Activated naive CD8-positive, alpha-beta T cell treated with anti-CD3 and anti-CD28 coated beads for 36 hours (primary cell): ENCODE measurements around the gene FTO. TPM values are rescaled to one million over a fixed set of nuclear protein-coding genes. Genes with fewer than 3 reads are reported as not detected.
A peak's percentile ranks its signal among the peaks of the same experiment; 100 is the strongest.

Experiments used
- DNase-seq: peaks from one replicate; pipeline ENCODE4 v3.0.0; 2021
- H3K27ac Mint-ChIP-seq: one replicate; pipeline ENCODE4 v1.8.0; 2022; ENCODE audit warnings: mild to moderate bottlenecking, moderate library complexity, mixed read lengths
- H3K27me3 Mint-ChIP-seq: one replicate; pipeline ENCODE4 v1.8.0; 2022; ENCODE audit warnings: mild to moderate bottlenecking, mixed read lengths
- H3K36me3 Mint-ChIP-seq: one replicate; pipeline ENCODE4 v1.8.0; 2021; ENCODE audit warnings: mild to moderate bottlenecking, mixed read lengths
- H3K4me1 Mint-ChIP-seq: one replicate; pipeline ENCODE4 v1.8.0; 2021; ENCODE audit warnings: mixed read lengths
- H3K4me3 Mint-ChIP-seq: one replicate; pipeline ENCODE4 v1.8.0; 2022; ENCODE audit warnings: mild to moderate bottlenecking, moderate library complexity, mixed read lengths
- H3K9me3 Mint-ChIP-seq: one replicate; pipeline ENCODE4 v1.8.0; 2022; ENCODE audit warnings: mixed read lengths
- total RNA-seq, 2 experiments: library from RNA; stranded (reverse); gene quantifications; one replicate each; pipeline ENCODE4 v1.2.3, GENCODE V29; 2021

FTO gene
- total RNA-seq, 2 experiments from 2014 or later: 51.1 to 52.7 TPM

DNA sequence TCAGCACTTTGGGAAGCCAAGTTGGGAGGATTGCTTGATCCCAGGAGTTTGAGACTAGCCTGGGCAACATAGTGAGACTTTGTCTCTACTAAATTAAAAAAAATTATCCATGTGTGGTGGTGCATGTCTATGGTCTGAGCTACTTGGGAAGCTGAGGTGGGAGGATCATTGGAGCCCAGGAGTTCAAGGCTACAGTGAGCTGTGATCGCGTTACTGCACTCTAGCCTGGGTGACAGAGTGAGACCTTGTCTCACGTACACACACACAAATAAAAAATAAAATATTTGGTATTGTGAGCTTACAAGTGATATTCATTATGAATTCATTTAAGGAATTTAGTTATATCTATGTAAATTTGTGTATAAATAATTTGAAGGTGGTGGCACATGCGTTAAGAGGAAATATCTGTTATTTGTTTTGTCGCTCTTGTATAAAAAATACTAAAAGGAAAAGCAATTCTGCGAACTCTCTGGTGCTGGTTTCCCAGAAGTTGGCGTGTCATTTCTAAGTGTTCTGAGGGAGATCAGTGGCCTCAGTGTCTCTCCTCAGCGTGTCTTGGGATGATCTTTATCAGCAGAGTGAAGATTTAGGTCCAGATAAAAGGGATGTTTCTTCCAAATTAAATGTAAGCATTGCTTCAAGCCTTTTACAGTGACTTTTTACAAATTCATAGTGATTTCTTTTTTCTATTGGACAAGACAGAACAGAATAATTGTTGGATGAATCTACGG lies 187.6 kb downstream of the FTO start:
- H3K27me3 Mint-ChIP-seq: no peaks in the 10 kb centered on the region
- H3K9me3 Mint-ChIP-seq: peaks cover 1% of the 10 kb centered on the region
- H3K4me3 Mint-ChIP-seq: no peak overlapping the region
- H3K36me3 Mint-ChIP-seq: peaks cover 15% of the 10 kb centered on the region
- H3K27ac Mint-ChIP-seq: no peak overlapping the region
- DNase-seq: no peak
- H3K4me1 Mint-ChIP-seq: peaks cover 15% of the 10 kb centered on the region

DNA sequence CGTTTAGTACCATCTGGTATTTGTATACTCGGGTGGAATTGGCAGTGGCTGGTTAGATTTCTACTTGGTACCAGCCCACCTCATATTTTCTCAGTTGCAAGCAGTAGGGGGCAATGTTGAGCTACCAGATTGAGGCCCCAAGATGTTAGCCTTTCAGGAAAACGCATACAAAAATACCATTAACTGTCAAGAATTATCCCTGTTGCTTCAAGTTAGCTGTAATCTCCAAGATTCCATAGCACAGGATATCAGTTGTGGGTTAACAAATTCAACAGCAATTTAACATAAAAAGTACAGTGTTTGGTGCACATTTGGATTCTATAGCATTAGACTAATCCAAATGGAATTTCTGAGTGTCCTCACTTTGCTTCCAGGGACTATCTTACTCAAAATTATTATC lies 188.2 kb downstream of the FTO start:
- Mint-ChIP-seq H3K9me3 (no peaks in the 10 kb centered on the region), H3K36me3 (peaks cover 9% of the 10 kb centered on the region), H3K4me3 (no peak overlapping the region), H3K4me1 (peaks cover 15% of the 10 kb centered on the region), H3K27ac (no peak overlapping the region), H3K27me3 (no peaks in the 10 kb centered on the region)
- DNase-seq: peak; percentile 28

DNA sequence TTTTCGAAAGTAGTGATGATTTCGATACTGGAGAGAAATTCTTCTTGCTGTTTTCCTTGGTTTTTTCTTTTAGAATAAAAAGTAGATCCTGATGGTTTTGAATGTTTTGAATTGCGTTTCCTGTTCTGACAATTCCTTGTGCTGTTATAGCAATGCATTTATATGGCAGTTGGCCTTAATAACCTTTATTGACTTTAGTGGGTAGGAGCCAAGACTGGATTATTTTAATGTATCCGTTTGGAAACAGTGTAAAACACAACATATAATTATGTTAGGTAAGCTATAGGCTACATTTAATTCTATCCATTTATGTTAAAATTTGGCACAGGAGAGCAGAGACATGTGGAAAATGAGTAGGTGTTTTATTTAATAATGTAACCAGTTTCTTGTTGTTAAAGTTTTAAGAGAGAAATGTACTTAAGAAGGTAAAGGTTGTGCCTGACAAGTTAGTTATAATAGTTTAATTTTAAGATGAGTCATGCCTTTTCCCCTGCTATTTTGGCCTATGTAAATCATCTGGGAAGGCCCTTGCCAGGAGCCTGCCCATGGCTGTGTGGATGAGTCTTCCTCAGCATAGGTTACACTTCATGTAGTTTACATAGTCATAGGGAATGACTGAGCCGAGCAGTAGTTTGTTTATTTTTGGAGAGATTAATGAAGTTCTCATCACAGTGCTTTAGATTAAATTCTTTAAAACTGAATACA lies 189.9 kb downstream of the FTO start:
- Mint-ChIP-seq H3K27me3 (no peaks in the 10 kb centered on the region), H3K9me3 (no peaks in the 10 kb centered on the region), H3K36me3 (peaks cover 8% of the 10 kb centered on the region), H3K27ac (no peak overlapping the region), H3K4me1 (peaks cover 15% of the 10 kb centered on the region), H3K4me3 (no peak overlapping the region)
- no peak for DNase-seq

DNA sequence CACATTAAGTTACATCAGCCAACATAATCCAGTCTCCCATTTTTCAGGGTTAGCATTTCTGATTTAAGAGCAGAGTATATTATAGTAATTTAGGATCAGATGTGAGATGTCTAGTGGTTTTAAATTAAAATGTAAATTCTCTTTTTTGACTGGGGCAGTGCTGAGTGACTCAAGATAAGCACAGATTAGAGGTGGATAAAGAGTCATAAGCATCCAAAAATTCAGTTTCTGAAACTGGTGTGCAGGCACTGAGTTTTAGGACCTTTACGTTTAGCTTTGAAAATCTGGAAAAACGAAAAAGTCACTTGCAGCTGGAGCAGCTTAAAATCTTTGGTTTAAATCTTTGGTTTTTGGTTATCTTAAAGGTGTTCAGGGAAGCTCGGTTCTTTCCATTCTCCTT lies 190.7 kb downstream of the FTO start:
- Mint-ChIP-seq H3K4me1 (peaks cover 15% of the 10 kb centered on the region), H3K27me3 (no peaks in the 10 kb centered on the region), H3K27ac (no peak overlapping the region)

DNA sequence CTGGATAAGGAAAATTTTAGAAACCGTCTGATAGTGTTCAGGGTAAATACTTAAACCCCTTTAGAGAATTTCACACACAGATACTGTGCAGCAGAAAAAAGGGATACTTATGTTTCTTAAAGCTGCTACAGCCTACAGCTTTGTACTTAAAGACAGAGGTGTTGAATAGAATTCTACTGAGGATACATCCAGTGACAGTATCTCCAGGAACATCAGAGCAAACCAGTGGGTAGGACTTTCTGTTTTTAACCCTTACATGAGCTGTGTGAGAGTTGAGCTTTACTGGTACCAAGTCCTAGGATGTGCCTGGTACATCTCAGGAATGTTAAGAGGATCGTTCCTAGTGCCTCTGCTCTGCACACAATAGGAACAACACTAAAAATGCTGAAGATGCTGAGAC lies 191.5 kb downstream of the FTO start:
- peaks cover 5% of the 10 kb centered on the region for H3K36me3 Mint-ChIP-seq
- no peaks in the 10 kb centered on the region for H3K27me3 Mint-ChIP-seq
- peaks cover 15% of the 10 kb centered on the region for H3K4me1 Mint-ChIP-seq
- H3K4me3 Mint-ChIP-seq: no peak overlapping the region
- H3K27ac Mint-ChIP-seq: no peak overlapping the region
- H3K9me3 Mint-ChIP-seq: no peaks in the 10 kb centered on the region
- DNase-seq: no peak

More for the DNA sequence above, 190.7 kb downstream of the FTO start:
- H3K9me3 Mint-ChIP-seq: no peaks in the 10 kb centered on the region
- H3K36me3 Mint-ChIP-seq: peaks cover 5% of the 10 kb centered on the region
- DNase-seq: no peak
- no peak overlapping the region for H3K4me3 Mint-ChIP-seq

DNA sequence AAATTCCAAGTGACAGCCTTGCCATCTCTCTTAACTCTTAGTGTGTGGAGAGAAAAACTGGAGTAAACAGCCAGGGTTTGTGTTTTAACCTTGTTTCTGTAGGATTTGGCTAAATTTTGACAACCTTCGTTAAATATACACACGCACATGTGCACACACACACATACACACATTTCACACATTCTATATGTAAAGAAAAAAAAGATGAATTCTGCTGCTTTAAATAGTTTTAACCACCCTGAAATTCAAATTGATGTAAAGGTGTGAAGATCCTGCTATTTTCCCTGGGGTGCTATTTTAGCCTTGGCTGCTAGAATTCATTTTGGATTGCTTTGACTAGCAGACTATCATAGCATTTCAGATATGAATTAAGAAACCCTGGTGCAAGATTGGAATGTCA lies 191.9 kb downstream of the FTO start:
- Mint-ChIP-seq H3K9me3 (no peaks in the 10 kb centered on the region), H3K36me3 (peaks cover 8% of the 10 kb centered on the region), H3K4me1 (peaks cover 15% of the 10 kb centered on the region), H3K4me3 (no peak overlapping the region), H3K27me3 (no peaks in the 10 kb centered on the region), H3K27ac (no peak overlapping the region)
- DNase-seq: no peak

DNA sequence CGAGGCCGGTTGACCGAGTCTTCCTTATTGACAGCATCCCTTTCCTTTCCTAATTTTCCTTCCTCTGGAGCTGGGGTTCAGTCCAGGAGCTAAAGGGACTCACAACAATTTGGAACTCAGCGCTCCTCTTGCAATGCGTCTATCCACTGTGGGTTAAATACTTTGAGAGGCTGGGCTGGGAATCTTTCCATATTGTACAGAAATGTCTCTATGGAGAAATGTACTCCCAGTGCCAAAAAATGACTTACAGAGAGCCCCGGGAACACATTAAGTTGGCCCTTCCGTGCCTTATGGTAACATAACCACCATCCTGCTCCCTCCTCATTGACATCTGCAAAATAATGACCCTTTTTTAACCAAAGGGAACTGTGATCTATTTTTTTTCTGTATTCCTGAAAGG lies 192.8 kb downstream of the FTO start:
- Mint-ChIP-seq H3K4me3 (no peak overlapping the region), H3K27ac (no peak overlapping the region), H3K36me3 (peaks cover 11% of the 10 kb centered on the region), H3K27me3 (no peaks in the 10 kb centered on the region), H3K4me1 (peaks cover 19% of the 10 kb centered on the region), H3K9me3 (no peaks in the 10 kb centered on the region)
- no peak for DNase-seq

DNA sequence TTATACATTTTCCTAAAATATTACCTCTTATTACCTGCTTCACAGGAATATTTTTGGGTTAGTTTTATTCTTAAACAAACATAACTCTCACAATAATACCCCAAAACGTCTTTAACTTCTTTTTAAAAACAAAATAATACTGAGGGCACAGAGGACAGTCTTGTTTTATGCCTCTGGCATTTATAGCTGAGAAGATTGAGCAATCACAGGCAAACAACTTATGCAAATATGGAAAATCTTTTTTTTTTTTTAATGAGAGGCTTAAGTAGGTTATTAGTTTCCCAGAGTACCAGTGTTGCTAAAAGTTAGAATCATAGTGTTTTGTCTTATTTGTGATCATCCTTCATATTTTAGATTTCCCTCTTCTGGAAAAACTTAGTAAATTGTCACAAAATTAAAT lies 195.0 kb downstream of the FTO start:
- Mint-ChIP-seq H3K27me3 (no peaks in the 10 kb centered on the region), H3K27ac (no peak overlapping the region), H3K4me3 (no peak overlapping the region), H3K4me1 (peaks cover 10% of the 10 kb centered on the region), H3K36me3 (peaks cover 9% of the 10 kb centered on the region), H3K9me3 (no peaks in the 10 kb centered on the region)
- no peak for DNase-seq

DNA sequence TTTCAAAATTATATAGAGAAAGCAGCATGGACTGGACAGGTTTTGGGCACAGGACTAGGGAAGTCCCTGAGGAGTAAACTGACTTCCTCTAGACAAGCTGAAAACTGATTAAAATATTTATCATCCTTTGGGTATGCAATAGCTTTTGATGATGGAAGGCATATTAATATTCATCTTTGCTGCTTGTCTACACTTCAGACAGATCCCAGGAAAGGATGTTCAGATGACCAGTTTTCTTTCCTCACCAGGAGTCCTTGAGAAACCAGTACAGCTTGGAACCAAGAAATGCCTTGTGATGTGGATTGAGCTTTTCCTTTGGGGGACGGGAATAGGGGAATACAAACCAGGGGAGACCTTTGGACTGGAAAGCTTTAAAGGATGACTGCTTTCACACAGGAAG lies 195.5 kb downstream of the FTO start:
- no peaks in the 10 kb centered on the region for H3K27me3 Mint-ChIP-seq
- no peaks in the 10 kb centered on the region for H3K9me3 Mint-ChIP-seq
- H3K36me3 Mint-ChIP-seq: peaks cover 8% of the 10 kb centered on the region
- no peak for DNase-seq
- peaks cover 7% of the 10 kb centered on the region for H3K4me1 Mint-ChIP-seq
- no peak overlapping the region for H3K4me3 Mint-ChIP-seq
- no peak overlapping the region for H3K27ac Mint-ChIP-seq

DNA sequence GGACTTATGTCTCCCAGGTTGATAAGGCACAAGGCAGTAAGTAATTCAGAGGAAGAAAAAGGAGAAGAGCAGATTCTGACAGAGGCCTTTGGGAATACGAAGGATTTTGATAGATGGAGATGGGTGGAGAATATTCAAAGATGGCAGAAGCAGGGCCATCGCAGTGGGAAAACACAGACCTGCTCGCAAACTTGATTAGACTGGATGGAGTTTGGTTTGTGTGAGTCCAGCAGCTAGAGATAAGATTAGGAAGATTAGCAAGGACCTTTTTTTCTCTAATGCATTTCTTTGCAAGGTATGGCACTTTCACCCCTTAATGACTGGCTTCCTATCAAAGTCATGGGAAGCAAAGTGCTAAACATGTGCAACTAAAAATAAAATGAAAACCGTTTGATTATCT lies 196.7 kb downstream of the FTO start:
- Mint-ChIP-seq H3K4me3 (no peak overlapping the region), H3K27me3 (no peaks in the 10 kb centered on the region), H3K9me3 (no peaks in the 10 kb centered on the region)

DNA sequence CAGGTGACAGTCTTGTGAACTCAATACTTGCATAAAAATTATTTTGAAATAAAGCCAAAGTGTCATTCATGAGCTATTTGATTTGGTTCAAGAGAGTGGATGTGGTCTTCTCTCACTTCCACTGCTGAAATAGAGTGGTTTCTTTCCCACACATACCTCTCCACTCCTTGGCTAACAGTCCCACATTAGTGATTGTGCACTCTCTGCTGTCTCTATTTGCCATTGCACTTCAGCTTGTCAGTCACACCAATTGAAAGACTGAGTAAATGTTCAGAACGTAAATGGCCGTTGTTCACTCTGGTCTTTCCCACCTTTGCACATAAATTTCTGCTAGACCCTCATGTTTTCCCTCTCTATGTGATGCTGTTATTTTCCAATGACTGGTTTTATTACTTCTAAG lies 197.5 kb downstream of the FTO start:
- Mint-ChIP-seq H3K9me3 (no peaks in the 10 kb centered on the region), H3K4me3 (no peak overlapping the region), H3K27ac (no peak overlapping the region), H3K27me3 (no peaks in the 10 kb centered on the region), H3K36me3 (peaks cover 8% of the 10 kb centered on the region), H3K4me1 (peaks cover 17% of the 10 kb centered on the region)
- no peak for DNase-seq

More for the DNA sequence above, 196.7 kb downstream of the FTO start:
- Mint-ChIP-seq H3K36me3 (peaks cover 8% of the 10 kb centered on the region), H3K27ac (no peak overlapping the region), H3K4me1 (peaks cover 17% of the 10 kb centered on the region)
- no peak for DNase-seq

DNA sequence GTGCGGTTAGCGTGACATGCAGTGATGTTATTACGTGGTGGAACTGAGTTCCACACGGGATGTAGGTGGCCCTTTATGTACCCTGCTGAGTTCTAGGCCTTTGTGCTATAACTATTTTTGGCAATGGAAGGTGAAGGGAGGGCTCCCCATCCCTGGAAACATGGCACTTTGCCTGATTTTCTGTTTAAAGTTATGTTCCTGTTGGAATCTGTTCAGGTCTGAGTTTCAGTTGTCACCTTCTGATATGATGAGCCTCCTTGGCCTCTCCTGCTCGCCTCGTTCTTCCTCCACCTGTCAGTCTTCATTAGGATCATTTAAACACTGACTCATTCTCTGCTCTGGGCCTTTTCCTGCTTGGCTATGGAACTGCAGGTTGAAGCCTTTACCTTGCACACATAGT lies 200.6 kb downstream of the FTO start:
- H3K4me1 Mint-ChIP-seq: peaks cover 17% of the 10 kb centered on the region
- H3K27ac Mint-ChIP-seq: no peak overlapping the region
- no peak overlapping the region for H3K4me3 Mint-ChIP-seq
- no peaks in the 10 kb centered on the region for H3K9me3 Mint-ChIP-seq
- H3K27me3 Mint-ChIP-seq: no peaks in the 10 kb centered on the region
- no peak for DNase-seq
- H3K36me3 Mint-ChIP-seq: peaks cover 12% of the 10 kb centered on the region

DNA sequence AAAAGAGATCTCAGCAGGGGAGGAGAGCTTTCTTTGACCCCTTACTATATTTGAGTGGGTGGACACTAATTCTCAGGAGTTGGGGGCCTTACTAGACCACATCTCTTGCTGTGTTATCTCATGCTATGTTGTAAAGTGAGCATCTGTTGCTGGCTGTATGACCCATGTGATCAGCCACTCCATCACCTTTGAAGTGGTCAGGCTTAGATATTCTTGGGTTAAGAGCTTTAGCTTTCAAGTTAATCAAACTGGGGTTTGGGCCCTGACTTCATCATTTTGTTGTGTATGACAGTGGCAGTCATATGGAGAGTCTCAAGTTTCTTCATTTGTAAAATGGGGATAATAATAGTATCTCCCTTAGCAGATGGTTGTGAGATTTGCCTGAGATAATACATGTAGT lies 201.1 kb downstream of the FTO start:
- no peak overlapping the region for H3K27ac Mint-ChIP-seq
- no peaks in the 10 kb centered on the region for H3K27me3 Mint-ChIP-seq
- no peaks in the 10 kb centered on the region for H3K9me3 Mint-ChIP-seq
- no peak for DNase-seq
- H3K36me3 Mint-ChIP-seq: peaks cover 12% of the 10 kb centered on the region
- peaks cover 17% of the 10 kb centered on the region for H3K4me1 Mint-ChIP-seq
- no peak overlapping the region for H3K4me3 Mint-ChIP-seq

DNA sequence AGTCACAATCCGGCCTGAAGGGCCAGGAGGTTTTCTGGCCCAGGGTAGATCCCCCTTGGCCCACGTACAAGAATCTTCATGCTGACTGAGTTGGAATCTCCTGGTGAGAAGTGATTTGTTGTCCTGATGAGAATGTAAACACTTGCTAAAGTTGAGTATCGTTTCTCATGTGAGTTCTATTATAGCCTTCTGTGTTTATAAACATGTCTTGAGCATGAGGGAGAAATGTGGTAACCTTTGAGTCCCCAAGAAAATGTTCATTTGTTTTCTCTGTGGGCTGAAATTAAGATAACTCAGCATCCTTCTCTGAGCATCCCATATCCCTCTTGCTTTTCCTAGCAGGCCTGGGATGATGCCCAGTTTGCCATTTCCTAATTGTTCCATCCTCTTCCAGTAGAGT lies 204.8 kb downstream of the FTO start:
- Mint-ChIP-seq H3K4me3 (no peak overlapping the region), H3K36me3 (peaks cover 4% of the 10 kb centered on the region), H3K27me3 (no peaks in the 10 kb centered on the region), H3K4me1 (peaks cover 32% of the 10 kb centered on the region), H3K9me3 (no peaks in the 10 kb centered on the region), H3K27ac (no peak overlapping the region)
- DNase-seq: no peak

DNA sequence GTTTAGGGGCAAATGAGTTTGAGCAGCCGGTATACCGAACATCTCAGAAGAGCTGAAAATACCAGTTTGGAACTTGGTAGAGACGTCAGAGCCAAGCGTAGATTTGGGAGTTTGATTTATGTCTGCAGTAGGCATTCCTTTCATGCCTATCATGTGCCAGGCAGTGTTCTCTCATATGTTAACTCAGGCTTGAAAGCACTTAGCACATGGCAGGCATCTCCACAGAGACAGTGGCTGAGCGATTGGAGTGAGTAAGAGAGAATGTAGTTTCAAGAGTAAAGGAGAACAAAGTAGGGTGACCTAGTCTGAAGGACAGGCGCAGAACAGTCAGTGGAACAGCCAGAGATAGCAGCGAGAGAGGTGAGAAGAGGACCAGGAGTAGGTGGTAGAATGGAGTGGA lies 207.0 kb downstream of the FTO start:
- Mint-ChIP-seq H3K4me1 (peaks cover 29% of the 10 kb centered on the region), H3K27me3 (no peaks in the 10 kb centered on the region), H3K27ac (no peak overlapping the region), H3K4me3 (no peak overlapping the region), H3K9me3 (no peaks in the 10 kb centered on the region), H3K36me3 (peaks cover 9% of the 10 kb centered on the region)
- DNase-seq: no peak

DNA sequence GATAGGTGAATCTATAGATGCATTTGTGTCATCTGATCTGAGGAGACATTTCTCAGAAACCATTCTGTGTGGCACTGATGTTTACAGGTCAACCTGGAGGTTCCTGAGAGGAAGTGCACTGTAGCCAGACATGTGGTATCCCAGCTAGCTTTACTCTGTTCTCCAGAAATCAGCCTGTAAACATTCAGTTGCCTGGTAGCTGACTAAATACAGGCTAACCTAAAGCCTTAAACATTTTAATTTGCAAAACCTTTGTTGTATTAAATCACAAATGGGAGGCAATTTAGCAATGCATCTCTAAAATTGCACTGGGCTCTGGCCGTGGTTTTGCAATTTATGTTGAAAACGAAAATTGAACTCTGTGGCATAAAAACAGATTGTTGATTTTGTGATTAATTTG lies 207.6 kb downstream of the FTO start:
- no peak for DNase-seq
- peaks cover 29% of the 10 kb centered on the region for H3K4me1 Mint-ChIP-seq

More for the DNA sequence above, 207.6 kb downstream of the FTO start:
- no peaks in the 10 kb centered on the region for H3K9me3 Mint-ChIP-seq
- peaks cover 9% of the 10 kb centered on the region for H3K36me3 Mint-ChIP-seq
- H3K27me3 Mint-ChIP-seq: no peaks in the 10 kb centered on the region
- no peak overlapping the region for H3K27ac Mint-ChIP-seq
- no peak overlapping the region for H3K4me3 Mint-ChIP-seq
